Central memory CD4-positive, alpha-beta T cell (primary cell): Measurements from ENCODE around the gene PPP2R5B.

Experiments used
- DNase-seq: peaks from one replicate; pipeline ENCODE4 v3.0.0; 2022

The PPP2R5B gene

DNA sequence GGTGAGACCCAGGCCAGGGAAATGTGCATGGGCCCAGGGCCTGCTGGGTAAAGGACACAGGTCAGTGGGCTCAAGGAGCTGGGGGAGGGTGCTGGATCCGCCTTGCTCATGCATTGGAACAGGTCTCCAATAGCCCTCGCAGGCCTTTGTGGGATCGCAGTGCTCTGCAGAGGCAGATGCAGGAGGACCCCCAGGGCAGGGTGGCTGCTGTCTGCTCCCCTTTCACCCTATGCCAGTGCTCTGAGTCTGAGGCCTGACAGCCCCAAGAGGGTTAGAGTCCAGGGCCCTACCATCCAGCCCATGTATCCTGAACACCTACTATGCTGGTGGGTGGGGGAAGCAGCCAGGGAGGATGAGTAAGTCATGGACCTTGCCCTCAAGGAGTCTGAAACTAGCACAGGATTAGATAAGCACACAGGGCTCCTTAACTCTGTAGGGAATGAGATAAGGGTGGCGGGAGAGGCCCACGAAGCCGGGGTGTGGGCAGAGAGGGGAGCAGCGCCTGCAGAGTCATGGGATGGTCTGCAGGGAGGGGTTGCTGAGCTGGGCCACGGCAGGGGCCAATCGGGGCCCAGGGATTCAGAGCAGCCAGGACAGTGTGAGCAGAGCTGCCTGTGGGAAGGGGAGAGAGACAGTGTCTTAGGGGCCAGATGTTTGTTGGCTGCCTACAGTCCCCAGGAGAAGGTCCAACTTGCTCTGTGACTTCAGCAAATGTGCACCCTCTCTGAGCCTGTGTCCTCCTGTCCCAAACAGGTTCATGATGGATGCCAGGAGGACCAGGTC is 35.6 kb upstream of the PPP2R5B start:
- DNase-seq = no peak

DNA sequence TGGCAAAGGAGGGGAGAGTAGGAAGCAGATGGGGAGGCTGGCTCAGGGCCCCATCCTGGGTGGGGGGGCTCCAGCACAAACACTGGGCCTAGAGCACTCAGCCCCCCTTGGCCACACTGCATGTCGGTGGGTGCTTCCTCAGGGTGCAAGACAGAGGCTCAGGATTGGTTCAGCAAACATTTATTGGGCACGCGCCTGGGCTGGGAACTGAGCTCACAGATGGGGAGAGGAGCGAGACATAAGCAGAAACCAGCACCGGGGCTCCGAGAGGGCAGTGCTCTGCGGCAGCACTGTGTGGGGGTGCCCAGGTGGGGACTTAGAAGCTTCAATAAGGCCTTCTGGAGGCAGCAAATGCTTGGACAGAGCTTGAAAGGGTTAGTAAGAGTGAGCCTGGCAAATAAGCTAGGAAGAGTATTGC is 34.0 kb upstream of the PPP2R5B start:
- DNase-seq = no peak

DNA sequence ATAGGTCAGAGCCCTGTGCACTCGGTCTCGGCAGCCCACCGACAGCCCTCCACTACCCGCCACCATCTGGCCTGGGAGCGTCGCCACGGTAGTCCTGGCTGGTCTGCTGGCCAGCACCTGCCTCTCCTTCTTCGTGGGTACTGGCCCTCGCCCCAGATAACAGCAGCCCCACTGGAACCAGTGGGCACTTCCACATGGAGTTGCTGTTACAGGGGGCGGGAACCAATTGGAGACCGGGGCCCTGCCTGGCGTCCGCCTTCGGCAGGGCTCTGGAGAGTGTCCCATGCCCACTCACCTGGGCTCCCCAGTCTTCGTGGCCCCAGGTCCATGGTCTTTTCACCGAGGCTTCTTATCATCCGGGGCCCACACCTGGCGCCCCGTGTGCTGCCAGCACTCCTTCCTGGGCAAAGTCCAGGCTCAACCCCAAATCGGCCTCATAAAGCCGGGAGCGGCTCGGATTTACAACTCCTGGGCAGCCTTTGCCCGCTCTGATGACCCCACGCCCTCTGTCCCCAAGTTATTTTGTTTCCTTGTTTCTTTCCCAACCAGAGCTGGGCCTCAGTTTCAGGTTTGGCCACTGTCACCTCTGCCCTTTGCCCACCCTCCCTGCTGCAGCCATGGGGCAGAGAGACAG is 33.2 kb upstream of the PPP2R5B start:
- no peak for DNase-seq

DNA sequence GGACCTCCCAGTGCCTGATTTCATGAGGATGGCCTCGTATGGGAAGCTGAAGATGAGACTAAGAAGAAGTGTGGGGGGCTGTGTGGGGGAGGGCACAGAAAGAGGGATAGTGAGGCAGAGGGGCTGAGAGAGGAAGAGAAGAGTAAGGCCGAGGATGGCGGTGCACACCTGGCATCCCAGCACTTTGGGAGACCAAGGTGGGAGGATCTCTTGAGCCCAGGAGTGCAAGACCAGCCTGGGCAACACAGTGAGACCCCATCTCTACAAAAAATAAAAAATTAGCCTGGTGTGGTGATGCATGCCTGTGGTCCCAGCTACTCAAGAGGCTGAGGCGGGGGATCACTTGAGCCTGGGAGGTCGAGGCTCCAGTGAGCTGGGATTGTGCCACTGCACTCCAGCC is 32.6 kb upstream of the PPP2R5B start:
- DNase-seq = no peak

DNA sequence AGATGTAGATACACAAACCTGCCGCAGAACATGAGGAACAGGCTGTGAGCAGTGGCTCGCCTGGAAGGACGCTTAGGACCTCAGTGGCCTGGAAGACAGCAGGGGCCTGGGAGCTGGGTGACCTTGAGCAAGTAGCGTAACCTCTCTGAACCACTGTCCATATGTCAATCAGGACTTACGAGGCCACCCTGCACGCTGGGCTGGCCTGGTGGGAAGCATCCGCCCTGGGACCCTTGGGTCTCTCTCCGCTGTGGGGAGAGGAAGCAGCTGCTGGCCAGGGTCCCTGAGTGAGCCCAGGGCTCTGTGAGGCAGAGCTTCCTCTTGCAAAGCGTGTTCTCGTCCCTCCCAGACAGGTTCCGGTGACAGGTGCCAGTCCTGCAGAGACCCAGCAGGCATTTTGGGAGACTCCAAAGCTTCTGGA is 32.1 kb upstream of the PPP2R5B start:
- DNase-seq = no peak

DNA sequence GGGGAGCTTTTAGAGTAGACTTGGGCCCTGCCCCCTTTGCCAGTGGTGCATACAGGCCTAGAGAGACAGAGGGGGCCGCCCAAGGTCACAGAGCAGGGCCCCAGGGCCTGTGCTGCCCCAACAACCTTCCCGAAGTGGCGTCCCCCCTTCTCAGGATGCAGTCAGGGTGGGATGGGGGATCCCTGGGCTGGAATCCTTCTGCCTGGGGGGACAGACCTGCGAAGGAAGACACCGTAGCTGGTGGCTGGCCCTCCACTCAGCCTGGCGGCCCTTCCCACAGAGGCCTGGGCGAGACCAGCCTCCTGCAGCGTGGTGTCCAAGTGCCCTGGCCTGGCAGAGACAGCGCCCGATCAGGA is 31.7 kb upstream of the PPP2R5B start:
- no peak for DNase-seq

DNA sequence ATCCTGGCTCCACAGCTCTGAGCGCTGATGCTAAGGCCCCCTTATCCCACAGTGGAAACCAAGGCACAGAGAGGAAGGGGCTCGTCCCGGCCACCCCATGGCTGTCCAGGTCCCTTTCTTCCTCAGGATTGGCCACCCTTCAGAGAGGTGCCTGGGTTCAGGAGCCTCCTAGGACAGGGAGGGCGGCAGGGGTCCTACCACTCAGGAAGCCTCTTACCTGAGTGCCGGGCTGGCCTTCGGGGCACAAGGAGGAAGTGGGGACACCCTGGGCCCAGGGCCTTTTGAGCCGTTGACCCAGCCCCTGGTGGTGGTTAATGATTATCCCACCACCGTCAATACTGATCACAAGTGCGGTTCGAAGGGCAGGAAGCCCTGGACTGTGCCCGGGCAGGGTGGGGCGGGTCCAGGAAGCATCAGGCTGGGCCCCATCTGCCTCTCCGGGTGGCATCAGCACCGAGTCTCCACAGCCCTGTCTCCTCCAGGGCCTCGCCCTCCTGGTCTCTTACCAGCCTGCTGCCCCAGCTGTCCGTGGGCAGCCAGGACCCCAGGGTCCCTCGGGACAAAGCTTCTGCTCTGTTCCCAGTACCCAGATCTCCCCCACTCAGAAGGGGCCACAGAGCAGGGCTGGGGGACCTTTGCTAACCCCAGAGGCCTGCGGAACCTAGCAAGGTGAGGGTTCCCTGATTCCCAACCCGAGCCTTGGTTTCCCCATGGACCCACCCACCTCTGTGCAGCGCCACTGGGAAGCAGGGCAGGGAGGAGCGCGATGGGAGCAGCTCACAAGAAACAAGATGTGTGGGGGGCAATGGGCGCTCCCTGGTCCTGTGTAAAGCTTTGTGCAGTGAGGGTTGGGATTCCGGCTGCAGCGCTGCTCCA is 31.1 kb upstream of the PPP2R5B start:
- DNase-seq = no peak

DNA sequence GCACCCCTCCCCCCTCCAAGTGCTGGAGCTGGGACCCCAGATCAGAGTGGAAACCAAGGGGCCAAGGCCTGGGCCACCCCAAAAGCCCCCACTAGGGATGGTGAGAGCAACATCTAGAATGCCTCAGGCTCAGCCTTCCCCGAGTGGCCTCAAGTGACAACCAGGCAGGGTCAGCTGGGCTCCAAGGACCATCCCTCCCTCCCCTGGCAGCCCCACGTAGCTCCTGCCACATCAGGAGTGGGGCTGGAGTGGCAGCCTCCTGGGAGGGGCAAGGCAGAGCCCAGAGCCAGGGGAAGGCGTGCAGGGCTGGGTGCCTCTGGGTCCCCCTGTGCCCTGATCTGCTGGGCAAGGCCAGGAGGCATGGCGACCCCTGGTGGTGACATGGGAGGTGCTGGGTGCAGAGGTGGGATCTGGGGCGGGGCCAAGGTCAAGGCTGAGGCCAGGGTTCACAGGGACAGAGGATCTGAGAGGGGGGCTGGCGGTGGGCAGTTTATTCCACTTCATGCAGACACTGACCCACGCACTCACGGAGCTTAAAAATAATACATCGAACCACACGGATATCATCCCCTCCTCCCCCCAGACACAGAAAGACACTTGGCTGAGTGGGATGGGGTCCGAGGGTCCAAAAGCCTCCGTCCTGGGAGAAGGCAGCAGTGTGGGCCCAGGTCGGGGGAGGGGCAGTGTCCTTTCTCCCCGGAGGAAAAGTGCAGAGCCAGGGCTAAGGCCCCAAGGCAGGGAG is 30.2 kb upstream of the PPP2R5B start:
- DNase-seq = peak; percentile 80

DNA sequence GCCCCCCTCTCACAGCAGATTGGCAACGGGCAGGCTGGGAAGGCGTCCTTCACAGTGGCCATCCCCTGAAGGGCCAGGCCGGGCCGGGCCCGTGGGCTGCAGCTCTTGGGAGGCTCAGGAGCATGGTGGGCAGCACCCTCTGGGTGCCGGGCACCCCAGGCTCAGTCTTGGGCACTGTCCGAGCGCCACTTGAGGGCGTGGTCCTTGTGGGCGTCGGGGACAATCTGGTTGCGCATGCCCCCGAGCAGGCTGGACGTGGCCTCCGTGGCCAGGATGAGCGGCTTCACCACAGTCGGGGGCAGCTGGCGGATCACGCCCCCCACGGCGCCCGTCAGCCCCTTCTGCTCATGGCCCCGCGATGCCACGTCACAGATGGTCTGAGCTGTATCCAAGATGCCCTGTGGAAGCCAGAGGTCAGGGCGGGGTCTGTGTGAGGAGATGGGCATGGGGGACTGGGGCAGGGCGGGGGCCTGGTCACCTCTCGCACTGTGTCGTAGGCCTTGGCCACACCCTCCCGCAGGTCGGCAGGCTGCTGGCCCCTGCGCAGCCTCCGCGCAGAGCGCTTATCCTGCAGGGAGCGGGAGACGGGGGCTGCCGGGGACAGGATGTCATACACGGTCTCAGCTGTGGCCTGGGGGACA is 29.6 kb upstream of the PPP2R5B start:
- no peak for DNase-seq

DNA sequence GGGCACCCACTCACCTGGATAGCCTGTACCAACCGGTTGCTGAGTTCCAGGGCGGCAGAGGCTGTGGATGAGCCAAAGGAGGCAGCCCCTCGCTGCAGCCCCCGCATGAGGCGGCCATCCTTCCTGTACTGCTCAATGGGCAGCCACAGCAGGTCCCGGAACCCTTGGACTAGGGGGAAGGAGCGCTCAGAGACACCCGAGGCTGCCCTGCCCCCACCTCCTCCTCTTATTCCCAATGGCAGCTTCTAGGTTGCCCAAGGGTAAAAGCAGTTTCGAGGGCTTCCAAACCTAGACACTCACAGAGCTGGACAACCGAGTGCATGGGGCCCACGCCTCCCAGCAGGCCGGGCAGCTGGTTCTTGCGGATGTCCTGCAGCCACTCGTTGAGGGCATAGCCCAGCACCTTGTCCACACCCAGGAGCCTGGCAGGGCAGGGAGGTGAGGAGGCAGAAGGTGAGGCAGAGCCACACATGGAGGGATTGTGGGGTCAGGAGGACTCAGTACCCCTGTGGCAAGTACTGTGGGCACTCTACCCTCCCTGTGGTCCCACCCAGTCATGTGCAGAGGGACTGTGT is 28.0 kb upstream of the PPP2R5B start:
- no peak for DNase-seq

DNA sequence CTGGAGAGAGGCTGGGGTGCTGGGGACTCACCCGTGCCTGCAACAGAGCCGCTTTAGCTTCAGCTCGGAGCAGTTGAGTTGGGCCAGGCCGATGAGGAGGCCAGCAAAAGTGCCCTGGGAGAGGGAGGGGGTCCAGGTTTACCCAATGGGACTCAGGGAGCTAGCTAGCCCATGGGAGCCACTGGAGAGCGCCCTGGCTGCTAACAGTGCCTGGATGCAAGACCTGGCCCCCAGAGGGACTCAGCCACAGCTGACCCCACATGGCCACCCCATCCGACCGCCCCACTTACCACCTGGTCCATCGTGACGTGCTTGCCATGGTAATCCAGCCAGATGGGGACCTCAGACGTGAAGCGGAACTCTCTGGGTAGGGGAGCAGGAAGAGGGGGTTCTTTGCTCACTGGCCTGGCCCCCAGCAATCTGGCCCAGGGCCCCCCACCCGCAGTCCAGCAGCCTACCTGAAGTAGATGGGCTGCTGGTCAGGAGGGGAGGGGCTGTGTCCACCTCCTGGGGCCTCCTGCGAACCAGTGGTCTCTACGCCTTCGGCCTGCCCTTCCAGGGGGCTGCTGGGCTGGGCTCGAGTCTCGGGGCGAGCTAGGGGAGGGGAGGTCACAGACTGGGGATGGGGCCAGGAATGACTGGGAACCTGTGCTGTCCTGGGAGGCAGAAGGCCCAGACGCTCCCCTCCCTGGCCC is 27.0 kb upstream of the PPP2R5B start:
- no peak for DNase-seq

DNA sequence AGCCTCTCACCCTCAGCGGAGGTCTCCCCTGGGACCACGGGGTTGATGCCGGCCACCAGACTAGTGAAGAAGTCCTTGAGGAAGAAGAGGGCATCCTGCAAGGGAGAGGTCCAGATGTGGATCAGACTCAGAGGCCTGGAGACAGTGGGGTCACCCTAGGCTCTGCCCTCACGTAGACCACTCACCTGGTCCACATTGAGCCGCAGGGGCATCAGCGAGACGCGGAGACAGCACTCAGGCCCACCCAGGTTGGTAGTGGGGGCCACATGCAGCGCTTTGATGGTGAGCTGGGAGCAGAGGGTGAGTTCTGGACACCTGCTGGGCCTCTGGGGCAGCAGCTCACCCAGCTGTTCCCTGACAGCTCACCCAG is 26.4 kb upstream of the PPP2R5B start:
- no peak for DNase-seq

DNA sequence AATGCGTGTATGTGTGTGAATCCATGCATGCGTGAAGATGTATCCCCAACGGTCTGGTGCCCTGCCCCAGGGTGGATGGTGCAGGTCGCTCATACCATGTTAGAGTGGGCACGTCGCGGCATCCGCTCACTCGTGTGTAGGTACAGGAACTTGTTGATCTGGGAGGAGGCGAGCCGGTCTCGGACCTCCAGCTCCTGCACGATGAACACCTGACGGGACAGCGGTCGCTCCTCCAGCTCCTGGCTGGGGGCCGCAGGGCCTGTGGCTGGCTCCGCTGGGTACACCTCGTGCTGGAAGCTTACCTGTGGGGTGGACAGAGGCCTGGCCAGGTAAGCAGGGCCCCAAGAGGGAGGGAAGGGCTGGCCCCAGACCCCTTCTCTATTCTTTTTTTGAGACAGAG is 25.9 kb upstream of the PPP2R5B start:
- no peak for DNase-seq

DNA sequence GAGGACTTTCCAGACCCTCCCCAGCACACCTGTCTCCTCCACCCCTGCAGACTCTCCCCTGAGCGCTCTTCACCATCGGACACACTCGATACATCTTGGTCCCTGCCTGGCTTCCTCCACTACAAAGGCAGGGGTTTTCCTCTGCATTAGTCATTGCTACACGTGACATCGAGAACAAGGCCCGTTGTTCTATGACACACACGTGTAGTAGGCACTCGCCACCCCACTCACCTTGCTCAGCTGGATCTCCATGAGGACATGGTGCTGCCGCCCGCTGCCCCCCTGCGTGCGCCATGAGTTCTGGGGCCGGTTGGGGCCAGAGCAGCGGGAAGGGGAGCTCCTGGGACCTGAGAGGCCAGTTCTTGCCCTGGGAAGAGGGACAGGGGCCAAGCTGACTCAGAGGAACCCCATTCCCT is 24.2 kb upstream of the PPP2R5B start:
- peak; percentile 83 for DNase-seq

DNA sequence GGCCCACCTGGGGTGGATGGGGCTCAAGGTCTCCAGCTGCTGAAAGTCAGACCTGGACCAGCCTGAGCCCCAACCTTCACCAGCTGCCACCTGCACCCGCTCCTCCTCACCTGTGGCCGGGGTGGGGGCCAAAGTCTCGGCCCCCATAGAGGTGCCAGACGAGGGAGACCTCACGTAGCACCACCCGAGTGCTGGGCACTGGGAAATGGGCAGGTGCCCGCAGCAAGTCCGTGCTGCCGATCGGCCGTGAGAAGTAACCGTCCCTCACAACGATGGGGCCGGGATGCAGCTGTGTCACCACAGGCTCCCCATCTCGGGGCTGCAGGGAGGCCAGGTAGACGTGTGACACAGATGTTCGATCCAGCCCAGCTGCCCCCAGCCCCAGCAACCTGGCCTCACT is 23.7 kb upstream of the PPP2R5B start:
- DNase-seq = no peak

DNA sequence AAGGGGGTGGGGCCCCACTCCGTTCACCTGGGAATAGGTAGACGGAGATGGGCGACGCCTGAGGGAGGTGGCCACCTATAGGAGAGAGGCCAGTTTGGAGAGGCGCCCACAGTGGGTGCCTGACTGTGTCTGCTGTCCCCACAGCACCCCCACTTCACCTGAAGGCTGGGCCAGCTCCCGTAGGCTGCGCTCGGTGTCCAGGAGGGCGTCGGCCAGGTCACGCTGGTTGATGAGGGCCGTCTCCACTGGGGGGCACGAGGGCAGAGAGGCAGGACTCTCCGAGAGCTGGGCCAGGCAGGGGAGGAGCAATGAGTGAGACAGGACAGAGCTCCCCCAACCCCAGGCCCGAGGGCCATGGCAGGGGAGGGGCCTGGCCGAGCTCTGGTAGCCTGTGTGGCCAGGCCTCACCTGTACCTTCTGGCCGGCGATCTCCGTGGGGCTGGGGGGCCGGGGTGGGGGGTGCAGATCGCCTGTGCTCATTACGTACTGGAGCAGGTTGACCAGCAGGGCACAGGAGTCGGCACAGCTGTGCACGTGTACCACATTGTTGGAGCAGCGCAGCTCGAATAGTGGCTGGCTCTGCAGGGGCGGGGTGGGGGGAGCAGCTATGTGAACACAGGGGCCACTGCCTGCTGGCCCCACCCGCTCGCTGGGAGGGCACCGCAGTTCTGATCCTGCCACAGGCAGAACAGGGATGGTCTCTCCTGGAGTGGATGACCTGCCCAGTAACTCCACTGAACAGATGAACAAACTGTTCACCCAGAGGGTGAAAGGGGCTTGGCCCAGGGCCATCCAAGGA is 22.2 kb upstream of the PPP2R5B start:
- no peak for DNase-seq

DNA sequence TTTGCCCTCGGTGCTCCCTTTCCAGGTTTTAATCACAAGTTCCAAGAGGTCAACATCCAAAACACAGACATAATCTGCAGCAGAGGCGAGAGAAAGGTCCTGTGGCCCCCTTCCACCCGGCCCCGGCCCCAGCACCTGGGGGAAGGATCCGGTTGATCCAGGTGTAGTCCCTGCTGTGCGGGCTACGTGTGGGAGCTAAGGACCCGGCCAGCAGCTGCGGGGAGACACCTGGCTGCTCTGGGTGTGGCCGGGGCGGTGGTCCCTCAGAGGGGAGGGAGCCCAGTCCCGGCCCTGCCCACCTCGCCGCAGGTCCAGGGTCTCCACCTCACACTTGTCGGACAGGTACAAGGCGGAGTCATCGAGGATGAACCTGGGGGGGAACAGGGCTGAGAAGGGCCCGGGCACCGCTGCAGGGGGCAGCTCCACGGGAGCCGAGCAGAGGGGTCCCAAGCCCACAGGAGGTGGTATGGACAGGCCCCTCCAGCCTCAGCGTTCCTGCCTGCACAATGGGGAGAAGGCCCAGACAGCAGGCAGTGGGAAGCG is 21.1 kb upstream of the PPP2R5B start:
- DNase-seq = no peak

DNA sequence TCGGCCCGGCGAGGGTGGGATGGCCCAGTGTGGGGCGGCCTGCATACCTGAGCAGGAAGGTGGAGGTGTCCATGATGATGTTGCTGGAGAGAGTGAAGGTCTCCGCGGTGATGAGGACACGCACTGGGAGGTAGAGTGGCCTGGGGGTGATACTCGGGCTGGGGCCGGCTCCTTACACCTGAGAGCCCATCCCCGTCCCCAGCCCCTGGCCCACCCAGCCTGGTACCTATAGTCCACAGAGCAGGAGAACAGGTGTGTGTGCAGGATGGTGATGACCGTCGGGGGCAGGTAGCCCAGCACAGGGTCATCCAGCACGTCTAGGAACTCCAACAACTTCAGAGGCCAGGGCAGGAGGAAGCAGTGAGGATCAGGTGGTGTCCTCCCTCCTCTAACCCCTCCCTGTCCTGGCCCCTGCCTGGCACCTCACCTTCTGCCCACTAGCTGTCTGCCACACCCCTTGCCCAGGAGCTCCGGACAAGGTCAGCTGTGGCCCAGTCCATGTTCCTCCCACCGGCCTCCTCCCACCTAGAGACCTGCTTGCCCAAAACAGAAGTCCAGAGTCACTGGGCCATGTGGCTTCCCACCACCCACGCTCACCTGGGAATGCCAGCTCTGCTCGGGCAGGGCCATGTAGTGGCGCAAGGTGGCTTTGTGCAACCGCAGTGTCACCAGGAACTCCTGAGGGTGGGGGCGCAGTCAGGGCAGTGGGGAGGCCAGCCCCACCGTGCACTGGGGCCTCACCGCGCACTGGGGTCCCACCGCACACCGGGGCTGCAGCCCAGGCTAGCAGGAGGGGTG is 18.8 kb upstream of the PPP2R5B start:
- DNase-seq = no peak

DNA sequence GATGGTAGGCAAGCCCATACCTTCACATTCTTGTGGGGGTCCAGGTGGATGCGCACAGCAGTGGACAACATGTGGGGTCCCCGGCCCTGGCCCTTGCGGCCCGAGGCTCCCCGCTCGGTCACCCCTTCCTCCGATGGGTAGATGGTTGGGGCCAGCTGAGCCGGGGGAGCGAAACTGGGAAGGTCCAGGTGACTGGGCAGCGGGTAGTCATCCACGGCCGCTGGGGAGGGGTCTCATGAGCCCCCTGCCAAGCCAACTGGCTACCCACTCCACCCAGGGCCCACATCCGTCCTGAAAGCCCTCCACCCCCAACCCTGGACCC is 18.2 kb upstream of the PPP2R5B start:
- no peak for DNase-seq

DNA sequence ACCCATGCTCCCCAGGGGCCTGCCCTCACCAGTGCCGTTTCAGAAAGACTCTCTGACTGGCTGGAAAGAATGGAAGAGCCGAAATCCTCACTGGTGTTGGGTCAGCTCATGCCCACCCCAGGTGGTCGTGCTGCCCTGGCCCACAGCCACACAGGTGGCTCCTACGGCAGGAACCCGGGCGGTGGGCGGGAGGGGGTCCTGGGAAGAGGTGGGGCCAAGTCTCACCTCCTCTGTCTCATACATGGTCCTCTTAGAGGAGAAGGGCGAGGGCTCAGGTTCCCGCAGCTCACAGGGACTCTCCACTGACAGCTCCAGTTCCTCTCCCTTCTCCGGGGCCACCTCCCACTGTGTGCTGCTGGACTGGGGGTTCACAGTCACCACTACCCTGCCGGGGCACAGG is 15.7 kb upstream of the PPP2R5B start:
- DNase-seq = no peak
